H9 (cell line): Measurements from ENCODE around the gene GRK3. TPM values are rescaled to one million over a fixed set of nuclear protein-coding genes. Genes with fewer than 3 reads are reported as not detected.

Experiments
- DNase-seq: peaks from one replicate; pipeline ENCODE4 v3.0.0-alpha.2; 2017
- H2AFZ ChIP-seq: one replicate; pipeline ENCODE4 v1.6.1; 2013; ENCODE audit warnings: mild to moderate bottlenecking, low read length, control low read depth, moderate library complexity
- H2AK5ac ChIP-seq: 2 replicates; pipeline ENCODE4 v1.6.1; 2013; ENCODE audit warnings: low read length, control low read depth, mixed read lengths; ENCODE audit not compliant: insufficient read length
- H2BK120ac ChIP-seq: one replicate; pipeline ENCODE4 v1.6.1; 2013; ENCODE audit warnings: low read depth, mild to moderate bottlenecking, low read length, control low read depth, inconsistent platforms; ENCODE audit not compliant: poor library complexity, severe bottlenecking
- H2BK12ac ChIP-seq: 2 replicates; pipeline ENCODE4 v1.6.1; 2013; ENCODE audit warnings: low read length, control low read depth, mixed read lengths, low read depth; ENCODE audit not compliant: insufficient read length
- H2BK15ac ChIP-seq: 2 replicates; pipeline ENCODE4 v1.6.1; 2013; ENCODE audit warnings: low read depth, low read length, control low read depth
- H2BK20ac ChIP-seq: one replicate; pipeline ENCODE4 v1.6.1; 2013; ENCODE audit warnings: low read depth, mild to moderate bottlenecking, low read length, control low read depth, inconsistent platforms; ENCODE audit not compliant: poor library complexity, severe bottlenecking
- H2BK5ac ChIP-seq: 2 replicates; pipeline ENCODE4 v1.6.1; 2013; ENCODE audit warnings: low read length, control low read depth, mixed read lengths; ENCODE audit not compliant: insufficient read length
- H3K14ac ChIP-seq: 2 replicates; pipeline ENCODE4 v1.6.1; 2013; ENCODE audit warnings: low read length, control low read depth; ENCODE audit not compliant: insufficient read depth
- H3K18ac ChIP-seq: 2 replicates; pipeline ENCODE4 v1.6.1; 2013; ENCODE audit warnings: low read depth, mild to moderate bottlenecking, mixed read lengths, low read length, control low read depth; ENCODE audit not compliant: insufficient read length
- H3K23ac ChIP-seq: 2 replicates; pipeline ENCODE4 v1.6.1; 2013; ENCODE audit warnings: low read length, control low read depth, mixed read lengths, low read depth; ENCODE audit not compliant: insufficient read length
- H3K23me2 ChIP-seq: 2 replicates; pipeline ENCODE4 v1.6.1; 2013; ENCODE audit warnings: low read depth, mild to moderate bottlenecking, mixed read lengths, low read length, control low read depth; ENCODE audit not compliant: insufficient read length, poor library complexity, severe bottlenecking
- H3K27ac ChIP-seq: 2 replicates; pipeline ENCODE4 v1.5.1; 2013; ENCODE audit warnings: low read length, control low read depth, mixed read lengths, low read depth; ENCODE audit not compliant: insufficient read length
- H3K27me3 ChIP-seq: 2 replicates; pipeline ENCODE4 v1.6.1; 2013; ENCODE audit warnings: low read length, control low read depth, inconsistent platforms; ENCODE audit not compliant: insufficient read depth
- H3K4ac ChIP-seq: 2 replicates; pipeline ENCODE4 v1.6.1; 2013; ENCODE audit warnings: low read depth, mild to moderate bottlenecking, control low read depth, inconsistent platforms, low read length, moderate library complexity
- H3K4me1 ChIP-seq: 2 replicates; pipeline ENCODE4 v1.6.1; 2013; ENCODE audit warnings: low read length, control low read depth, inconsistent platforms; ENCODE audit not compliant: insufficient read depth
- H3K4me2 ChIP-seq: 2 replicates; pipeline ENCODE4 v1.6.1; 2013; ENCODE audit warnings: low read length, control low read depth, mixed read lengths; ENCODE audit not compliant: insufficient read length, insufficient read depth
- H3K56ac ChIP-seq: 2 replicates; pipeline ENCODE4 v1.6.1; 2013; ENCODE audit warnings: low read depth, mild to moderate bottlenecking, mixed read lengths, low read length, control low read depth; ENCODE audit not compliant: insufficient read length
- H3K79me1 ChIP-seq: 2 replicates; pipeline ENCODE4 v1.6.1; 2013; ENCODE audit warnings: low read depth, mild to moderate bottlenecking, moderate library complexity, low read length, control low read depth, inconsistent platforms; ENCODE audit not compliant: insufficient read depth, poor library complexity, severe bottlenecking
- H3K79me2 ChIP-seq: 2 replicates; pipeline ENCODE4 v1.6.1; 2013; ENCODE audit warnings: low read length, control low read depth, inconsistent platforms; ENCODE audit not compliant: insufficient read depth
- H3K9ac ChIP-seq: 2 replicates; pipeline ENCODE4 v1.6.1; 2013; ENCODE audit warnings: low read length, control low read depth, mixed read lengths; ENCODE audit not compliant: insufficient read length; ENCODE audit errors: extremely low read depth
- H3K9me3 ChIP-seq: one replicate; pipeline ENCODE4 v1.6.1; 2013; ENCODE audit warnings: low read depth, low read length, inconsistent platforms; ENCODE audit not compliant: control insufficient read depth
- H3T11ph ChIP-seq: one replicate; pipeline ENCODE4 v1.6.1; 2013; ENCODE audit warnings: mild to moderate bottlenecking, low read length, control low read depth, inconsistent platforms
- H4K20me1 ChIP-seq: one replicate; pipeline ENCODE4 v1.6.1; 2013; ENCODE audit not compliant: control insufficient read depth, insufficient read length, insufficient read depth
- H4K5ac ChIP-seq: 2 replicates; pipeline ENCODE4 v1.6.1; 2013; ENCODE audit warnings: low read depth, mild to moderate bottlenecking, mixed read lengths, low read length, control low read depth; ENCODE audit not compliant: insufficient read length
- H4K8ac ChIP-seq: replicated peaks from 2 replicates; pipeline ENCODE4 v1.6.1; 2013; ENCODE audit warnings: low read length, control low read depth, mixed read lengths, low read depth; ENCODE audit not compliant: insufficient read length
- H4K91ac ChIP-seq: 2 replicates; pipeline ENCODE4 v1.6.1; 2013; ENCODE audit warnings: low read depth, mild to moderate bottlenecking, moderate library complexity, mixed read lengths, low read length, control low read depth; ENCODE audit not compliant: insufficient read length
- H3K27ac Mint-ChIP-seq, 3 experiments: 2 replicates in 2 of 3; 3 replicates in 1 of 3; pipeline ENCODE4 v1.8.0; 2020 to 2021; ENCODE audit warnings: mixed read lengths in 3 of 3, mild to moderate bottlenecking in 1 of 3, moderate library complexity in 1 of 3
- H3K27me3 Mint-ChIP-seq: 2 replicates; pipeline ENCODE4 v1.8.0; 2021; ENCODE audit warnings: low read depth, mild to moderate bottlenecking, moderate library complexity, mixed read lengths
- H3K36me3 Mint-ChIP-seq, 3 experiments: 2 replicates in 2 of 3; 3 replicates in 1 of 3; pipeline ENCODE4 v1.8.0; 2020 to 2021; ENCODE audit warnings: low read depth in 3 of 3, mixed read lengths in 3 of 3; ENCODE audit not compliant: insufficient read depth in 1 of 3
- H3K4me1 Mint-ChIP-seq, 2 experiments: 2 replicates each; pipeline ENCODE4 v1.8.0; 2020; ENCODE audit warnings: mixed read lengths in 2 of 2
- H3K4me3 Mint-ChIP-seq, 2 experiments: 2 replicates in 1 of 2; 3 replicates in 1 of 2; pipeline ENCODE4 v1.8.0; 2020 to 2021; ENCODE audit warnings: mild to moderate bottlenecking in 2 of 2, mixed read lengths in 2 of 2, moderate library complexity in 1 of 2
- H3K9me3 Mint-ChIP-seq, 2 experiments: 2 replicates in 1 of 2; 3 replicates in 1 of 2; pipeline ENCODE4 v1.8.0; 2020; ENCODE audit warnings: mild to moderate bottlenecking in 2 of 2, mixed read lengths in 2 of 2, moderate library complexity in 1 of 2
- WGBS: extraction: QIAGEN DNeasy Blood & Tissue Kit; methylation state at CpG from one replicate; pipeline ENCODE4 v1.1.7; 2013; ENCODE audit warnings: missing lambda C conversion rate, low lambda C conversion rate, mixed read lengths; ENCODE audit not compliant: insufficient read length; ENCODE audit errors: extremely low coverage; 5-methylcytosine and 5-hydroxymethylcytosine counted together
- total RNA-seq: library from RNA; stranded (reverse); gene quantifications from 2 replicates; pipeline ENCODE4 v1.2.1, GENCODE V29; 2021
- TF ChIP-seq, protein P1 (sequence below): fragments of 200-600 bp; sonication (generic); conservative IDR thresholded peaks from 3 replicates; pipeline ENCODE4 v1.8.0; 2021; ENCODE audit warnings: antibody characterized with exemption, mild to moderate bottlenecking

GRK3 gene
- total RNA-seq, 1 experiment from 2014 or later = 23.9 TPM

DNA sequence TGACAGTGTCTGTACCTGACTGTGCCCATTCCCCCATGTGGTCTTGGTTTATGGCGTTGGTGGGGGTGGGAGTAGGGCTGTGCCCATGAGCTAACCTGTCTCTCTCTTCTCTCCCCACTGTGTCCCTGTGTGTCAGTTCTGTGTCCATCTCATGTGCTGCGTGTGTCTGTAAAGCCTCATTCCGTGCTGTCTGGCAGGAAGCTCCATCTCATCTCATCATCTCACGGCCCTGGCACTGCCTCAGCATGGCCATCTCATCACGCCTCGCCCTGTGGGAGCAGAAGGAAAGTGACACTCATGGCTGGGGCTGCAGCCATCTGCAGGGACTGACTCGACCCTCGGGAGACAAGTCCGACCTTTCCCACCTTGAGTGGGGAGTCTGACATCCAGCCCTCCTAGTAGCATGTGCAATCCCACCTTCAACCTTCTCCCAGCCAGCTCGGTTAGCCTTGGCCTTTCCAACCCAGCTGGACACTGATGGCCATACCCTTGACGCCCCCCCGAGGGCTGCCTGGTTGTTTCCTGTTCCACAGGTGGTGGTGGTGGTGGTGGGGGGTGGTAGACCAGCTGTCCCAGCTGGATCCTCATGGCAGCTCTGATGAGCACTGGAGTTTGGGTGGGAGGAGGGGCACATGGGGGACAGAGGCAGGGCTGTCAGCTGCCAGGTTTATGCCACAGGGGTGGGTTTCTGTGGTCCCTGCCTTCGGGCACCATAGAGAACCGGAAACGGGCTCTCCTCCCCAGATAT lies 196.5 kb downstream of the GRK3 start:
- Histone ChIP-seq H3K18ac (no peak overlapping the region), H3K4ac (no peak overlapping the region), H2BK12ac (no peak overlapping the region), H3K9ac (no peak overlapping the region), H3K56ac (no peak overlapping the region), H3K4me2 (no peak overlapping the region), H3K23me2 (no peaks in the 10 kb centered on the region), H3K23ac (no peak overlapping the region), H3K4me1 (no peaks in the 10 kb centered on the region), H2BK15ac (no peak overlapping the region), H4K20me1 (no peaks in the 10 kb centered on the region), H2AFZ (no peak overlapping the region), H4K91ac (no peak overlapping the region), H3T11ph (no peak overlapping the region), H2BK120ac (no peak overlapping the region), H3K79me2 (no peaks in the 10 kb centered on the region), H2BK20ac (no peak overlapping the region), H4K5ac (no peak overlapping the region), H3K27ac (no peak overlapping the region), H2BK5ac (no peak overlapping the region), H3K9me3 (no peaks in the 10 kb centered on the region), H3K14ac (no peak overlapping the region; the same call in 1 of the 2 replicates), H3K79me1 (no peaks in the 10 kb centered on the region), H3K27me3 (no peaks in the 10 kb centered on the region), H4K8ac (no peak overlapping the region), H2AK5ac (no peak overlapping the region)
- TF ChIP-seq, protein P1, sequence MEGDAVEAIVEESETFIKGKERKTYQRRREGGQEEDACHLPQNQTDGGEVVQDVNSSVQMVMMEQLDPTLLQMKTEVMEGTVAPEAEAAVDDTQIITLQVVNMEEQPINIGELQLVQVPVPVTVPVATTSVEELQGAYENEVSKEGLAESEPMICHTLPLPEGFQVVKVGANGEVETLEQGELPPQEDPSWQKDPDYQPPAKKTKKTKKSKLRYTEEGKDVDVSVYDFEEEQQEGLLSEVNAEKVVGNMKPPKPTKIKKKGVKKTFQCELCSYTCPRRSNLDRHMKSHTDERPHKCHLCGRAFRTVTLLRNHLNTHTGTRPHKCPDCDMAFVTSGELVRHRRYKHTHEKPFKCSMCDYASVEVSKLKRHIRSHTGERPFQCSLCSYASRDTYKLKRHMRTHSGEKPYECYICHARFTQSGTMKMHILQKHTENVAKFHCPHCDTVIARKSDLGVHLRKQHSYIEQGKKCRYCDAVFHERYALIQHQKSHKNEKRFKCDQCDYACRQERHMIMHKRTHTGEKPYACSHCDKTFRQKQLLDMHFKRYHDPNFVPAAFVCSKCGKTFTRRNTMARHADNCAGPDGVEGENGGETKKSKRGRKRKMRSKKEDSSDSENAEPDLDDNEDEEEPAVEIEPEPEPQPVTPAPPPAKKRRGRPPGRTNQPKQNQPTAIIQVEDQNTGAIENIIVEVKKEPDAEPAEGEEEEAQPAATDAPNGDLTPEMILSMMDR = no peak
- Mint-ChIP-seq H3K4me1 (no peaks in the 10 kb centered on the region), H3K27me3 (peaks cover 1% of the 10 kb centered on the region; the same call in 1 of the 2 replicates), H3K27ac (no peak overlapping the region; a peak in 1 of 7 replicates), H3K9me3 (no peaks in the 10 kb centered on the region), H3K4me3 (no peak overlapping the region), H3K36me3 (no peaks in the 10 kb centered on the region)
- no peak for DNase-seq
- WGBS = no CpG with 5 or more reads among the region's 15 CpGs
